ENCODE data around the gene TNFRSF12A. TPM values are rescaled to one million over a fixed set of nuclear protein-coding genes. Genes with fewer than 3 reads are reported as not detected.
"Not testable (repeated sequence)": the region's sequence is repeated elsewhere in the genome, so short reads cannot be mapped to it uniquely, and the experiment has no call there.

Gene TNFRSF12A
- total RNA-seq, 1 experiment from 2014 or later, result 171 TPM

- Histone ChIP-seq H3K36me3 (replicated peaks; ENCODE audit: control insufficient read depth, insufficient read depth, low read length) (0 out of 2 replicates have a peak, but pooled peaks cover 3% of the 10 kb centered on the region), H3K27me3 (ENCODE audit: control insufficient read depth, insufficient read depth, low read length) (peaks cover 12% of the 10 kb centered on the region), H3K4me3 (ENCODE audit: insufficient read depth, low read depth, low read length) (no peak overlapping the region)
- DNase-seq, result no peak
Observed at GRCh38 chr16:3051009-3051408, 30.8 kb downstream of the TNFRSF12A start.

GRCh38 chr16:3051494-3051893 lies 31.3 kb downstream of the TNFRSF12A start:
- DNase-seq, result no peak
- no peak overlapping the region for H3K4me3 ChIP-seq (ENCODE audit: insufficient read depth, low read depth, low read length)
- H3K36me3 ChIP-seq (replicated peaks; ENCODE audit: control insufficient read depth, insufficient read depth, low read length), result 0 out of 2 replicates have a peak, but pooled peaks cover 3% of the 10 kb centered on the region
- peaks cover 9% of the 10 kb centered on the region for H3K27me3 ChIP-seq (ENCODE audit: control insufficient read depth, insufficient read depth, low read length)

DNA sequence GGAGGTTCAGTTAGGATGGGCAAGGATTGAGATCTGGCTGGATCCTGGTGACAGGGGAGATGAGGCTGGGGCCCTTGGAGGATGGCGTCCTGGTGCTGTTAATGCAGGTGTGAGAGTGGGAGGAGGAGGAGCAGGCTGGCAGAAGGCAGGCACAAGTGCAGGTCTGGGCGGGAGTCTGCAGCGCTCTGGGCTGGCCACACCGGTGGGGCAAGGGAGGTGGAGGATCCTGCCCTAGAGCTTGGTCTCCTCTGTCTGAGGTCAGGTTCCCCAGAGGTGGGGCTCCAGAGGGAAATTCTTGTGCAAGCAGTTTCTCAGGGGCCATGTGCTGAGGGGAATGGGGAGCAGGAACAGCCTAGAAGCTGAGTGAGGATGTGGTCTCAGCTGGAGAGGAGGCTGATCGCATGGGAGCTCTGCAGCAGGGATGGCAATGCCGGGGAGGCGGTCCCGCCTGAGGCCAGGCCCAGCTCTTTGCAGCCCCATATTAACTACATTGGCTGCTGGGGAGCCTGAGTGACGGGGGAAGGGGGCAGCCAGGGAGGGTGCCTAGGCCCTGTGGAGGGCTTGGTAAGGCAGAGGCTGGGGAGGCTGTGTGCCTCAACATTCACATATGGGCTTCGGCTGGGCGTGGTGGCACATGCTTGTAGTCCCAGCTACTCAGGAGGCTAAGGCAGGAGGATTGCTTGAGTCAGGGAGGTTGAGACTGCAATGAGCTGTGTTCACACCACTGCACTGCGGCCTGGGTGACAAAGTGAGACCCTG lies 32.6 kb downstream of the TNFRSF12A start:
- not testable (repeated sequence) for H3K4me3 ChIP-seq (ENCODE audit: insufficient read depth, low read depth, low read length)

DNA sequence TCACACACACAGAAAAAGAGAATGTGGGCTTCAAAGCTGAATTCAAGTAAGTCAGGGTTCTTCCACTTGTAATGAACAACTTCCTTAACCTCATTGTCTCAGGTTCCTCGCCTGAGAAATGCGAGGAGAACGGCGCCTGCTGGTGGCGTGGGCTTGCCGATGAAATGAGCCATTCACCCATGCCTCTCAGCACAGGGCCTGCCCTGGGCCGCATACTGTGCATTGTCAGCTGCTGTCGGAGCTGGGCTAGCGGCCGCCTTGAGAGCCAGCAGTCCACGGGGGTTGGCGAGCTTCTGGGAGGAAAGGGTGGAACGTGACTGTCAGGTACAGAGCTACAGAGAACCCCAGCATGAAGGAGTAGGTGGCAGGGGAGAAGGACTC lies 33.2 kb downstream of the TNFRSF12A start:
- DNase-seq; H3K4me3 ChIP-seq (ENCODE audit: insufficient read depth, low read depth, low read length); H3K36me3 ChIP-seq (replicated peaks; ENCODE audit: control insufficient read depth, insufficient read depth, low read length); H3K27me3 ChIP-seq (ENCODE audit: control insufficient read depth, insufficient read depth, low read length): not testable (repeated sequence)

More for the DNA sequence above, 32.6 kb downstream of the TNFRSF12A start:
- not testable (repeated sequence) for H3K36me3 ChIP-seq (replicated peaks; ENCODE audit: control insufficient read depth, insufficient read depth, low read length); H3K27me3 ChIP-seq (ENCODE audit: control insufficient read depth, insufficient read depth, low read length); DNase-seq

GRCh38 chr16:3054965-3055733 lies 35.0 kb downstream of the TNFRSF12A start:
- no peak for DNase-seq
- Histone ChIP-seq H3K36me3 (replicated peaks; ENCODE audit: control insufficient read depth, insufficient read depth, low read length) (0 out of 2 replicates have a peak, but pooled peaks cover 2% of the 10 kb centered on the region), H3K4me3 (ENCODE audit: insufficient read depth, low read depth, low read length) (no peak overlapping the region), H3K27me3 (ENCODE audit: control insufficient read depth, insufficient read depth, low read length) (no peaks in the 10 kb centered on the region)

DNA sequence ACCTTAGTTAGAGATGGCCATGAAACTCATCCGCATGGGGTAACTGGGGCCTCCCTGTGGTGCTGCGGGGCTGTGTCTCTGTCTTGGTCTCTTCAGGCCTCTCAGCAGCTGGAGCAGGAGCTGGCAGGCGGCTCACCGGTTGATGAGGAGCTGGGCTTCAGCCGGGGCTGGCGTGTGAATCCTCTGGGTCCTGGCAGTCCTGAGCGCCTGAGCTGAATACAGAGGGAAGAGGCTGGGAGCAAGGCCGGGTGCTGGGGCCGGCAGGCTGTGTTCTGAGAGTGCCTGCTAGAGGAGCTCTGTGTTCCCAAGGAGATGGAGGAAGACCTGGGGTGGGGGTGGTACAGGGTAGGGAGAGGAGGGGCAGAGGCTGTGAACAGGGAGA lies 35.6 kb downstream of the TNFRSF12A start:
- not testable (repeated sequence) for H3K27me3 ChIP-seq (ENCODE audit: control insufficient read depth, insufficient read depth, low read length); H3K36me3 ChIP-seq (replicated peaks; ENCODE audit: control insufficient read depth, insufficient read depth, low read length); H3K4me3 ChIP-seq (ENCODE audit: insufficient read depth, low read depth, low read length); DNase-seq

DNA sequence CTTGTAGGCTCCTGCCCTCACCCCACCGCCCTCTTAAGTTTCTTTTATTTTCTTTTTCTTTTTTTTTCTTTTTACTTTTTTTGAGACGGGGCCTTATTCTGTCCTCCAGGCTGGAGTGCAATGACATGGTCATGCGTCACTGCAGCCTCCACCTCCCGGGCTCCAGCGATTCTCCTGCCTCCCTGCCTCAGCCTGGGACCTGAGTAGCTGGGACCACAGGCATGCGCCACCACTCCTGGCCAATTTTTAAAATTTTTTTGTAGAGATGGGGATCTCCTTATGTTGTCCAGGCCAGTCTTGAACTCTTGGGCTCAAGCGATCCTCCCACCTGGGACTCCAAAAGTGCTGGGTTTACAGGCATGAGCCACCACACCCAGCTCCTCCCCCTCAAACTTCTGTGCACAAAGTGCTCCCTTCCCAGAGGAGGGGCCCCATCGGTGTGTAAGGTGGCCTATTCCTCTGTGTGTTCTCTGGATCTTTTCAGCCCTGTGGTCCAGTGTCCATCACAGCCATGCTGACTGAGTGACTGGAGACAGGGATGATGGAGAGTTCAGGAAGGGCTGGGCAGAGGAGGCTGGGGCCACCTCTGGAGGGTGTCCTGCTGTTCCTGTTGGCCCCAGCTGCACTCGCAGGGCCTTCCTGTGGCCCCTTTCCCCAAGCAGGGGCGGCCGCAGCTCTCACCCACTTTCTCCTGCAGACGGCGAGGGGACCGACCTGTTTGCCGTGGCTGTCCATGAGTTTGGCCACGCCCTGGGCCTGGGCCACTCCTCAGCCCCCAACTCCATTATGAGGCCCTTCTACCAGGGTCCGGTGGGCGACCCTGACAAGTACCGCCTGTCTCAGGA lies 36.4 kb downstream of the TNFRSF12A start:
- 0 out of 2 replicates have a peak, but pooled peaks cover under 1% of the 10 kb centered on the region for H3K36me3 ChIP-seq (replicated peaks; ENCODE audit: control insufficient read depth, insufficient read depth, low read length)
- H3K27me3 ChIP-seq (ENCODE audit: control insufficient read depth, insufficient read depth, low read length), result no peaks in the 10 kb centered on the region
- no peak for DNase-seq
- H3K4me3 ChIP-seq (ENCODE audit: insufficient read depth, low read depth, low read length), result no peak overlapping the region

DNA sequence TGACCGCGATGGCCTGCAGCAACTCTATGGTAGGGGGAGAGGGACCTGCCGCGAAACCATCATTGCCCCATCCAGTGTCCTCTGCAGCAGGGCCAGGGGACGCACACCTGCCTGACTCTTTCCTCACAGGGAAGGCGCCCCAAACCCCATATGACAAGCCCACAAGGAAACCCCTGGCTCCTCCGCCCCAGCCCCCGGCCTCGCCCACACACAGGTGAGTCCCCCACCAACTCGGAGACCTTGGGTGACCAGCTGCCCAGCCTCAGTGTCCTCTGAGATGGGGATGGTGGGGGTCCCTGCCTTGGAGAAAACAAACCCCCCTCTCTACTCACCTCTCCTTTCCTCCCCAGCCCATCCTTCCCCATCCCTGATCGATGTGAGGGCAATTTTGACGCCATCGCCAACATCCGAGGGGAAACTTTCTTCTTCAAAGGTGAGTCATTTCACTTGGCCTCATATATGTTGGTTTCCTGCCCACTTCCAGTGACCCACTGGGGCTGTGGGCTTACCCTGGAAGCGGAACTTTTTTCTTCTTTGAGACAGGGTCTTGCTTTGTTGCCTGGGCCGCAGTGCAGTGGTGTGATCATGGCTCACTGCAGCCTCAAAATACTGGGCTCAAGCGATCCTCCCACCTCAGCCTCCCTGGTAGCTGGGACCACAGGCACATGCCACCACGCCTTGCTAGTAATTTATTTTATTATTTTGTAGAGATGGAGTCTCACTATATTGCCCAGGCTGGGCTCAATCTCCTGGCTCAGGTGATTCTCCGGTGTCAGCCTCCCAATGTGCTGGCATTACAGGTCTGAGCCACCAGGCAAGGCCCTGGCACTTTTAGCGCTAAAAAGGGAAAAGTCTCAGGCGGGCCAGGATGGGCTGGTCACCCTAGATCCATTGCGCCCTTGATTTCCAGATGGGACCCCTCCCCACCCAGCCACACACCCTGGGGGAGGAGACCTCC lies 37.3 kb downstream of the TNFRSF12A start:
- Histone ChIP-seq H3K36me3 (replicated peaks; ENCODE audit: control insufficient read depth, insufficient read depth, low read length) (no peaks in the 10 kb centered on the region), H3K27me3 (ENCODE audit: control insufficient read depth, insufficient read depth, low read length) (no peaks in the 10 kb centered on the region), H3K4me3 (ENCODE audit: insufficient read depth, low read depth, low read length) (no peak overlapping the region)
- DNase-seq, result no peak

DNA sequence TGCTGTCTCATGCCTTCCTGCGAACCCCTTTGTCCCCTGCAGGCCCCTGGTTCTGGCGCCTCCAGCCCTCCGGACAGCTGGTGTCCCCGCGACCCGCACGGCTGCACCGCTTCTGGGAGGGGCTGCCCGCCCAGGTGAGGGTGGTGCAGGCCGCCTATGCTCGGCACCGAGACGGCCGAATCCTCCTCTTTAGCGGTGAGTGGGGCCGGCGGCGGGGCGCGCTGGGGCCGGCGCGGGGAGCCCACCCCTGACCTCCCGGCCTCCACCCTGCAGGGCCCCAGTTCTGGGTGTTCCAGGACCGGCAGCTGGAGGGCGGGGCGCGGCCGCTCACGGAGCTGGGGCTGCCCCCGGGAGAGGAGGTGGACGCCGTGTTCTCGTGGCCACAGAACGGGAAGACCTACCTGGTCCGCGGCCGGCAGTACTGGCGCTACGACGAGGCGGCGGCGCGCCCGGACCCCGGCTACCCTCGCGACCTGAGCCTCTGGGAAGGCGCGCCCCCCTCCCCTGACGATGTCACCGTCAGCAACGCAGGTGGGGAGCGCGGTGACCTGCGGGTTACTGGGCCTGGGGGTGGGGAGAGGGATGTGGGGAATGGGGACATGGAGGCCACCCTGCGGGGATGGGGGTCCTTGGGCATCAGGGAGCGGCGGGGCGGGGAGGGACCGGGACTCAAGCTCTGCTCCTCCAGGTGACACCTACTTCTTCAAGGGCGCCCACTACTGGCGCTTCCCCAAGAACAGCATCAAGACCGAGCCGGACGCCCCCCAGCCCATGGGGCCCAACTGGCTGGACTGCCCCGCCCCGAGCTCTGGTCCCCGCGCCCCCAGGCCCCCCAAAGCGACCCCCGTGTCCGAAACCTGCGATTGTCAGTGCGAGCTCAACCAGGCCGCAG lies 38.2 kb downstream of the TNFRSF12A start:
- Histone ChIP-seq H3K36me3 (replicated peaks; ENCODE audit: control insufficient read depth, insufficient read depth, low read length) (no peaks in the 10 kb centered on the region), H3K4me3 (ENCODE audit: insufficient read depth, low read depth, low read length) (peak overlapping the region; percentile 64), H3K27me3 (ENCODE audit: control insufficient read depth, insufficient read depth, low read length) (no peaks in the 10 kb centered on the region)
- DNase-seq, result peak; percentile 93

DNA sequence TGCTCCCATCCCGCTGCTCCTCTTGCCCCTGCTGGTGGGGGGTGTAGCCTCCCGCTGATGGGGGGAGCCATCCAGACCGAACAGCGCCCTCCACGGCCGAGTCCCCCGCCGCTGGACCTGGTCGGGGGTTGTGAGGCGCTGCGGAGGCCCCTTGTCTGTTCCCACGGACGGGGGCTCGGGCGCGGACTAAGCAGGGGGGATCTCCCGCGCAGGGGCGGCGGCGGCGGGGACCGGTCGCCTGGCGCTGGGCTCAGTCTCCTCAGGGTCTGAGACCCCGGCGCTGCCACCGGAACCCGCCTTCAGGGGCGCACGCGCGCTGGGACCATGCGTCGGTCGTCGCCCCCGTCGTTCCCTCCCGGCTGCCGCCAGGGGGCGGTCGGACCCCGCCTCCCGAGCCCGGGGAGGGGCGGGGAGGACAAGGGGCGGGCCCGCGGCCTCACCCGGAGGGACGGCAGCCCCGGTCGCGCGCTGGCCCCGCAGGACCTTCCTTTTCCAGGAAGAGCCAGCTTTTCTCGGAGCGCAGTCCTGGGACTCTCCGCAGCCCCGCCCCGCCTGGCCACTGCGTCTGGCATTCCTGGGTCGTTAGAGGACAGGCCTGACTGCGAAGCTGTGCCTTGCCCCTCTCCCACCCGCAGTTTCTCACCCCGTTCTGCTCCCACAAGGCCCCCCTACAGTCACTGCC lies 39.0 kb downstream of the TNFRSF12A start:
- peak; percentile 100 for DNase-seq
- H3K36me3 ChIP-seq (replicated peaks; ENCODE audit: control insufficient read depth, insufficient read depth, low read length), result no peaks in the 10 kb centered on the region
- no peaks in the 10 kb centered on the region for H3K27me3 ChIP-seq (ENCODE audit: control insufficient read depth, insufficient read depth, low read length)
- H3K4me3 ChIP-seq (ENCODE audit: insufficient read depth, low read depth, low read length), result peak overlapping the region; percentile 64

DNA sequence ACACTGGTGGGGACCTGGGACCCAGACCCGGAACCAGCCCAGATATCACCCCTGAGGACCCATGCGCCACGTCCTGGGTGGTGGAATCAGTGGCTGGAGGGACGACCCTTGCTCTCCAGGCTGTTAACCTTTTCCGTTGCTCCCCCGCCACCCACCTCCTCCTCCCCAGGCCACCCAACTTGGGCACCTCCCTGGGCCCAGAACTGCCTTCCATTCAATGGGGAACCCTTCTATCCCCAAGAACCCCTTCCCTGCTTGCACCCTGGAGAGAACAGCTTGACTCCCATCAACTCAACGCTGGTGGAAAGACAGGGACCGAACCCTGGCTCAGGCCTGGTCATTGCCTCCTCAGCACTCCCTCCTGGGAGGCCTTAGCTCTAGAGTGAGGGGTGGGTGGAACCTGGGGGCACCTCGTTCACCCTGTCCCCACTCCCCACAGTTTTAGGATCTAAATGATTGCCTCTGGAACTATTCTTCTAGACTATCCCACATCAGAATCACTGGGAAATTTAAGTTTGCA lies 39.6 kb downstream of the TNFRSF12A start:
- Histone ChIP-seq H3K4me3 (ENCODE audit: insufficient read depth, low read depth, low read length) (peak overlapping the region; percentile 64), H3K36me3 (replicated peaks; ENCODE audit: control insufficient read depth, insufficient read depth, low read length) (no peaks in the 10 kb centered on the region), H3K27me3 (ENCODE audit: control insufficient read depth, insufficient read depth, low read length) (no peaks in the 10 kb centered on the region)
- peak; percentile 51 for DNase-seq

GRCh38 chr16:3060339-3061127 lies 40.4 kb downstream of the TNFRSF12A start:
- no peaks in the 10 kb centered on the region for H3K27me3 ChIP-seq (ENCODE audit: control insufficient read depth, insufficient read depth, low read length)
- H3K4me3 ChIP-seq (ENCODE audit: insufficient read depth, low read depth, low read length), result no peak overlapping the region
- no peaks in the 10 kb centered on the region for H3K36me3 ChIP-seq (replicated peaks; ENCODE audit: control insufficient read depth, insufficient read depth, low read length)
- no peak for DNase-seq

Measured in H7 (cell line).